ENCODE results near the gene ZNF787.
A peak's percentile ranks its signal among the peaks of the same experiment; 100 is the strongest.
"Not testable (repeated sequence)": the region's sequence is repeated elsewhere in the genome, so short reads cannot be mapped to it uniquely, and the experiment has no call there.

Gene ZNF787

GRCh38 chr19:56121180-56122167 lies at the start of gene ZNF787:
Gene ZNF787 (minus strand): TSS chr19:56121295. CDS start chr19:56103217, 18,078 bp downstream.
- peak; percentile 97 for DNase-seq

GRCh38 chr19:56170261-56170660 lies 49.2 kb upstream of the ZNF787 start:
- no peak for DNase-seq

GRCh38 chr19:56167064-56167578 lies 46.0 kb upstream of the ZNF787 start:
- DNase-seq, result no peak

GRCh38 chr19:56163097-56163496 lies 42.0 kb upstream of the ZNF787 start:
- DNase-seq, result no peak

- no peak for DNase-seq
Measured at GRCh38 chr19:56162258-56162657, 41.2 kb upstream of the ZNF787 start.

GRCh38 chr19:56161534-56161933 lies 40.4 kb upstream of the ZNF787 start:
- DNase-seq, result no peak

GRCh38 chr19:56159622-56160271 lies 38.7 kb upstream of the ZNF787 start:
- DNase-seq, result no peak

GRCh38 chr19:56159009-56159559 lies 38.0 kb upstream of the ZNF787 start:
- no peak for DNase-seq

GRCh38 chr19:56158170-56158757 lies 37.2 kb upstream of the ZNF787 start:
- DNase-seq, result no peak

- no peak for DNase-seq
Measured at GRCh38 chr19:56156768-56157167, 35.7 kb upstream of the ZNF787 start.

GRCh38 chr19:56155124-56155687 lies 34.1 kb upstream of the ZNF787 start:
- no peak for DNase-seq

GRCh38 chr19:56153507-56153906 lies 32.4 kb upstream of the ZNF787 start:
- DNase-seq, result no peak

- DNase-seq, result no peak
Measured at GRCh38 chr19:56152644-56153043, 31.5 kb upstream of the ZNF787 start.

- DNase-seq, result no peak
Measured at GRCh38 chr19:56150358-56150757, 29.3 kb upstream of the ZNF787 start.

GRCh38 chr19:56149656-56150038 lies 28.6 kb upstream of the ZNF787 start:
- no peak for DNase-seq

- DNase-seq, result not testable (repeated sequence)
Measured at GRCh38 chr19:56148955-56149655, 28.0 kb upstream of the ZNF787 start.

- DNase-seq, result no peak
Measured at GRCh38 chr19:56148096-56148495, 27.0 kb upstream of the ZNF787 start.

- no peak for DNase-seq
Measured at GRCh38 chr19:56147307-56147706, 26.2 kb upstream of the ZNF787 start.

GRCh38 chr19:56146904-56147303 lies 25.8 kb upstream of the ZNF787 start:
- DNase-seq, result no peak

- no peak for DNase-seq
Measured at GRCh38 chr19:56145698-56146097, 24.6 kb upstream of the ZNF787 start.

GRCh38 chr19:56144831-56145230 lies 23.7 kb upstream of the ZNF787 start:
- DNase-seq, result no peak

- DNase-seq, result no peak
Measured at GRCh38 chr19:56144376-56144775, 23.3 kb upstream of the ZNF787 start.
